Astrocyte (in vitro differentiated cells and primary cell): Measurements from ENCODE around the gene CDH26. TPM values are rescaled to one million over a fixed set of nuclear protein-coding genes. Genes with fewer than 3 reads are reported as not detected.

Source experiments
- DNase-seq: peaks from one replicate; pipeline ENCODE4 v3.0.0-alpha.2; 2010; ENCODE audit warnings: low read depth
- FAIRE-seq: peaks from 2 replicates; lab custom pipeline; 2011; peaks lifted over from hg19 to GRCh38; lab: Jason Lieb, UNC
- H2AFZ ChIP-seq: 2 replicates; pipeline ENCODE4 v1.6.0; 2012; ENCODE audit warnings: low read depth, low read length, inconsistent platforms
- H3K27ac ChIP-seq: 2 replicates; pipeline ENCODE4 v1.5.1; 2011; ENCODE audit warnings: low read depth, low read length, inconsistent platforms
- H3K27me3 ChIP-seq: 2 replicates; pipeline ENCODE4 v1.6.0; 2011; ENCODE audit warnings: low read length, inconsistent platforms; ENCODE audit not compliant: insufficient read depth
- H3K36me3 ChIP-seq: 2 replicates; pipeline ENCODE4 v1.5.1; 2011; ENCODE audit warnings: low read length, inconsistent platforms; ENCODE audit not compliant: insufficient read depth
- H3K4me1 ChIP-seq: 2 replicates; pipeline ENCODE4 v1.5.1; 2011; ENCODE audit warnings: low read length, inconsistent platforms; ENCODE audit not compliant: insufficient read depth
- H3K4me2 ChIP-seq: 2 replicates; pipeline ENCODE4 v1.6.0; 2012; ENCODE audit warnings: low read length, inconsistent platforms
- H3K4me3 ChIP-seq: 2 replicates; pipeline ENCODE4 v1.5.1; 2011; ENCODE audit warnings: low read depth, mild to moderate bottlenecking, low read length, inconsistent platforms; ENCODE audit not compliant: insufficient read depth
- H3K79me2 ChIP-seq: 2 replicates; pipeline ENCODE4 v1.6.0; 2012; ENCODE audit warnings: mild to moderate bottlenecking, low read length, inconsistent platforms; ENCODE audit not compliant: insufficient read depth
- H3K9ac ChIP-seq: 2 replicates; pipeline ENCODE4 v1.6.0; 2012; ENCODE audit warnings: mild to moderate bottlenecking, low read length, inconsistent platforms
- H3K9me3 ChIP-seq: 2 replicates; pipeline ENCODE4 v1.5.1; 2012; ENCODE audit warnings: low read depth, mild to moderate bottlenecking, low read length, inconsistent platforms; ENCODE audit not compliant: insufficient read depth
- H4K20me1 ChIP-seq: 2 replicates; pipeline ENCODE4 v1.6.0; 2012; ENCODE audit warnings: low read length, inconsistent platforms; ENCODE audit not compliant: insufficient read depth
- H3K27ac Mint-ChIP-seq: one replicate; pipeline ENCODE4 v1.8.0; 2021; ENCODE audit warnings: mild to moderate bottlenecking, mixed read lengths; ENCODE audit not compliant: unreplicated experiment
- H3K27me3 Mint-ChIP-seq: one replicate; pipeline ENCODE4 v1.8.0; 2021; ENCODE audit warnings: low read depth, mixed read lengths; ENCODE audit not compliant: unreplicated experiment
- H3K36me3 Mint-ChIP-seq: one replicate; pipeline ENCODE4 v1.8.0; 2021; ENCODE audit warnings: low read depth, mixed read lengths; ENCODE audit not compliant: unreplicated experiment
- H3K4me1 Mint-ChIP-seq: one replicate; pipeline ENCODE4 v1.8.0; 2021; ENCODE audit warnings: low read depth, mixed read lengths; ENCODE audit not compliant: unreplicated experiment
- H3K4me3 Mint-ChIP-seq: one replicate; pipeline ENCODE4 v1.8.0; 2021; ENCODE audit warnings: mild to moderate bottlenecking, moderate library complexity, mixed read lengths; ENCODE audit not compliant: unreplicated experiment
- H3K9me3 Mint-ChIP-seq: one replicate; pipeline ENCODE4 v1.8.0; 2021; ENCODE audit warnings: mild to moderate bottlenecking, mixed read lengths; ENCODE audit not compliant: unreplicated experiment
- CTCF ChIP-seq: IDR thresholded peaks from 2 replicates; pipeline ENCODE4 v1.5.1; 2011; ENCODE audit warnings: low read depth, mild to moderate bottlenecking, inconsistent platforms, low read length, moderate library complexity; ENCODE audit not compliant: insufficient read depth
- EZH2 ChIP-seq: IDR thresholded peaks from 2 replicates; pipeline ENCODE4 v1.6.1; 2012; ENCODE audit warnings: mild to moderate bottlenecking, low read length, inconsistent platforms; ENCODE audit not compliant: insufficient read depth
- total RNA-seq: library from RNA; stranded (reverse); gene quantifications from 2 replicates; pipeline ENCODE4 v1.2.1, GENCODE V29; 2021

The CDH26 gene
- total RNA-seq, 1 donor from 2014 or later = 0.34 TPM

DNA sequence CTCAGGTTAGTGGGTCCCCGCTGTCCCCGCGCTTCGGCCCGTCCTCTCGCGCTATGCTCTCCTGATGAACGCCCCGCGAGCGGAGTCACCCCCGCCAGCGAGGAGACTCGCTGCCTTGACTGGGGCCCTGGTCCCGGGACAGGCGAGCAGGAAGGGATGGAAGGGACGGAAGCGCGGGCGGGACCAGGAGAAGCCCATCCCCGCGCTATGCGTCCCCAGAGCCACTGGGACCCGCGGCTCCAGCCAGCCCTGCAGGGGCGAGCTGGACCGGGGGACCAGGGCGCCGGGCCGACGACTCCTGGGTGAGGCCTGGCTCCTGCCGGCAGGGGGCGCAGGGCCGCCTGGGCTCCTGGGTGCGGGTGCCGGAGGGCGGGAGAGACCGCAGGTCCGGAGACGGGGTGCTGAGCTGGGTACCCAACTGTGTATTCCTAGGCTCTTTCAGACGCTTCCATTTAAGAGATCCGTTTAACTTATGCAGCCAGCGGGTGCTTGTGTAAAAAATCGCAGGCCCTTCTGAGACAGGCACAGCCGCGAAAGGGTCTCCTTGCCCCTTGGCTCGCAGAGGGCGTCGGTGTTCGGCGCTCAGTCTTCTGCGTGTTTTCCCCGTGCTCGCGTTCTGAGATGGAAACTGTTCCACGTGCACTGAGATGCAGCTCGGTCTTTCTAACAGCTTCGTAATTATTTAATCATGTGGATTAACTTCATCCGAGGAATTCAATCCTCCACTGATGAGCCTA lies 24.2 kb upstream of the CDH26 start:
- H3K27me3 Mint-ChIP-seq = no peaks in the 10 kb centered on the region
- peak overlapping the region; percentile 98 for H2AFZ ChIP-seq

GRCh38 chr20:59935457-59936185 lies 22.6 kb upstream of the CDH26 start:
- FAIRE-seq = no peak
- Mint-ChIP-seq H3K9me3 (no peaks in the 10 kb centered on the region), H3K4me3 (no peak overlapping the region)

More for the DNA sequence above, 24.2 kb upstream of the CDH26 start:
- no peak for FAIRE-seq
- peak overlapping the region; percentile 96 for H3K4me2 ChIP-seq
- peaks cover 3% of the 10 kb centered on the region for H3K79me2 ChIP-seq
- peak; percentile 26 for DNase-seq
- Mint-ChIP-seq H3K4me3 (peak overlapping the region; percentile 76), H3K9me3 (no peaks in the 10 kb centered on the region), H3K27ac (no peak overlapping the region), H3K4me1 (peaks cover 18% of the 10 kb centered on the region), H3K36me3 (no peaks in the 10 kb centered on the region)
- no peaks in the 10 kb centered on the region for H3K9me3 ChIP-seq
- H3K4me1 ChIP-seq = peaks cover 13% of the 10 kb centered on the region
- peak overlapping the region; percentile 62 for H3K4me3 ChIP-seq
- H3K27ac ChIP-seq = no peak overlapping the region
- peaks cover 10% of the 10 kb centered on the region for H4K20me1 ChIP-seq
- no peaks in the 10 kb centered on the region for H3K36me3 ChIP-seq
- no peaks in the 10 kb centered on the region for H3K27me3 ChIP-seq
- no peak for TF ChIP-seq EZH2
- peak; percentile 56 for TF ChIP-seq CTCF
- H3K9ac ChIP-seq = peak overlapping the region; percentile 66

More at GRCh38 chr20:59935457-59936185, 22.6 kb upstream of the CDH26 start:
- Histone ChIP-seq H4K20me1 (peaks cover 14% of the 10 kb centered on the region), H3K9ac (no peak overlapping the region), H3K27me3 (no peaks in the 10 kb centered on the region), H3K4me1 (peaks cover 18% of the 10 kb centered on the region), H3K27ac (no peak overlapping the region), H3K9me3 (no peaks in the 10 kb centered on the region), H3K4me2 (no peak overlapping the region), H2AFZ (no peak overlapping the region), H3K36me3 (no peaks in the 10 kb centered on the region), H3K79me2 (peaks cover 8% of the 10 kb centered on the region), H3K4me3 (no peak overlapping the region)
- Mint-ChIP-seq H3K27ac (no peak overlapping the region), H3K36me3 (no peaks in the 10 kb centered on the region), H3K27me3 (no peaks in the 10 kb centered on the region), H3K4me1 (peaks cover 18% of the 10 kb centered on the region)
- no peak for DNase-seq
- TF ChIP-seq EZH2 = no peak
- no peak for TF ChIP-seq CTCF
